ENCODE results near the gene RNU7-1.

The RNU7-1 gene

DNA sequence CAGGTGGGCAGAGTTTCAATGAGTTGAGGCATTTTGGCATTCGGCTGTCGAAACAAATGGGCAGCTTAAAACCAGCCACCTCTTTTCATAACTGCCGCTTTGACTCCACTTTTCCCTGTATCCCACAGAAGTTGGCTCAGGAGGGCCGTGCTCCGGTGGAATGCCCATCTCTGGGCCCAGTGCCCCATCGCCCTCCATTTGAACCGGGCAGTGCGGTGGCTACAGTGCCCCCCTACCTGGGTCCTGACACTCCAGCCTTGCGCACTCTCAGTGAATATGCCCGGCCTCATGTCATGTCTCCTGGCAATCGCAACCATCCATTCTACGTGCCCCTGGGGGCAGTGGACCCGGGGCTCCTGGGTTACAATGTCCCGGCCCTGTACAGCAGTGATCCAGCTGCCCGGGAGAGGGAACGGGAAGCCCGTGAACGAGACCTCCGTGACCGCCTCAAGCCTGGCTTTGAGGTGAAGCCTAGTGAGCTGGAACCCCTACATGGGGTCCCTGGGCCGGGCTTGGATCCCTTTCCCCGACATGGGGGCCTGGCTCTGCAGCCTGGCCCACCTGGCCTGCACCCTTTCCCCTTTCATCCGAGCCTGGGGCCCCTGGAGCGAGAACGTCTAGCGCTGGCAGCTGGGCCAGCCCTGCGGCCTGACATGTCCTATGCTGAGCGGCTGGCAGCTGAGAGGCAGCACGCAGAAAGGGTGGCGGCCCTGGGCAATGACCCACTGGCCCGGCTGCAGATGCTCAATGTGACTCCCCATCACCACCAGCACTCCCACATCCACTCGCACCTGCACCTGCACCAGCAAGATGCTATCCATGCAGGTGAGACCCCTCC is 5.0 kb upstream of the RNU7-1 start:
- DNase-seq = no peak

DNA sequence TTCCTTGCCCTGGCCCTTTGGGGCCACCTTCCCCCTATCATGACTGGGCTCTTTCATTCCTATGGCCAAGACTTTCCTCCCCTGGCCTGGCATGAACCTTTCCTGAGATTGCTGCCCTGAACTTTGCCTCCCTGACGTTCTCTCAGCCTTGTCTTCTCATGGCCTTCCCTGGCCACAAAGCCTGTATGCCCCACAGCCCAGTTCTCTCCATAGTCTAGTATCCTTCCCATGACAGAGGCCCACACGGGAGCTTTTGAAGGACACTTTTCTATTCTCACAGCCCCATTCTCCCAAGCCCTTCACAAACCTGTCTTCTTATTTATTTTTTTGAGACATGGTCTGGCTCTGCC is 4.5 kb upstream of the RNU7-1 start:
- DNase-seq = no peak

DNA sequence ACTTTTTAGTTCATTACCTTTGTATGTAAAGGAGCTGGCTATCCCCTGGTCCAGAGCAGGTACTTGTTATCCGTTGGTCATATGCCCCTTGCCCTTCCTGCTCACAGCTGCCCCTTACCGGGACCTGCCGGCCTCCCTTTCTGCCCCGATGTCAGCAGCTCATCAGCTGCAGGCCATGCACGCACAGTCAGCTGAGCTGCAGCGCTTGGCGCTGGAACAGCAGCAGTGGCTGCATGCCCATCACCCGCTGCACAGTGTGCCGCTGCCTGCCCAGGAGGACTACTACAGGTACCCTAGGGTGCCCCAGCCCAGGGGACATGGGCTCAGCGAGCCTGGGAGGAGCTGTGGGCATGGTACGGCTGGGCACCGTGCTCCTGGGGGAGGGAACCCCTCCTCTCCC is 2.3 kb upstream of the RNU7-1 start:
- DNase-seq = no peak

DNA sequence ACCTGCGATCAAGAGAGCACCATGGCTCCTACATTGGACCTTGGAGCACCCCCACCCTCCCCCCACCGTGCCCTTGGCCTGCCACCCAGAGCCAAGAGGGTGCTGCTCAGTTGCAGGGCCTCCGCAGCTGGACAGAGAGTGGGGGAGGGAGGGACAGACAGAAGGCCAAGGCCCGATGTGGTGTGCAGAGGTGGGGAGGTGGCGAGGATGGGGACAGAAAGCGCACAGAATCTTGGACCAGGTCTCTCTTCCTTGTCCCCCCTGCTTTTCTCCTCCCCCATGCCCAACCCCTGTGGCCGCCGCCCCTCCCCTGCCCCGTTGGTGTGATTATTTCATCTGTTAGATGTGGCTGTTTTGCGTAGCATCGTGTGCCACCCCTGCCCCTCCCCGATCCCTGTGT is 1.8 kb upstream of the RNU7-1 start:
- no peak for DNase-seq

DNA sequence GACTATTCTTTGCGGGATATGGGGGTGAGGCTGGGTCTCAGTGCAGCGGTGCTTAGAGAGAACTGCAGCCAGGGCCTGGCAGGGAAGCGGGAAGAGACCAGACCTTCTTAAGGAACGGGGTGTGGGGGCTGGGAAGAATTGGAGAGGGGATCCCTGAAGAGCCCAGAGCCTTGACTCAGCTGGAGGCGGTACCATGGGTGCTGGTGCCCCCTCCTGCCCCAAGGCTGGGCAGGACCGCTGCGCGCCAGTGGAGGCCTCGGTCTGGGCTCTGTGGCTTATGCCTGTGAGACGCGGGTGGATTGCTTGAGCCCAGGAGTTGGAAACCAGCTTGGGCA is 1.3 kb upstream of the RNU7-1 start:
- DNase-seq = no peak

DNA sequence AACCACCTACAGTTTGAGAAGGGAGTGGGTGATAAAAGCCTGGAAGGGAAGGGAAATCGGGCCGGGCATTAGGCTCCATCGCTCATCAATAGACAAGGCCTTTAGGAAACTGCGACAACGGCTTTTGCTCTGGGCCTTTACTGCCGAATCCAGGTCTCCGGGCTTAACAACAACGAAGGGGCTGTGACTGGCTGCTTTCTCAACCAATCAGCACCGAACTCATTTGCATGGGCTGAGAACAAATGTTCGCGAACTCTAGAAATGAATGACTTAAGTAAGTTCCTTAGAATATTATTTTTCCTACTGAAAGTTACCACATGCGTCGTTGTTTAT is 261 bp upstream of the RNU7-1 start:
- DNase-seq = peak; percentile 84

DNA sequence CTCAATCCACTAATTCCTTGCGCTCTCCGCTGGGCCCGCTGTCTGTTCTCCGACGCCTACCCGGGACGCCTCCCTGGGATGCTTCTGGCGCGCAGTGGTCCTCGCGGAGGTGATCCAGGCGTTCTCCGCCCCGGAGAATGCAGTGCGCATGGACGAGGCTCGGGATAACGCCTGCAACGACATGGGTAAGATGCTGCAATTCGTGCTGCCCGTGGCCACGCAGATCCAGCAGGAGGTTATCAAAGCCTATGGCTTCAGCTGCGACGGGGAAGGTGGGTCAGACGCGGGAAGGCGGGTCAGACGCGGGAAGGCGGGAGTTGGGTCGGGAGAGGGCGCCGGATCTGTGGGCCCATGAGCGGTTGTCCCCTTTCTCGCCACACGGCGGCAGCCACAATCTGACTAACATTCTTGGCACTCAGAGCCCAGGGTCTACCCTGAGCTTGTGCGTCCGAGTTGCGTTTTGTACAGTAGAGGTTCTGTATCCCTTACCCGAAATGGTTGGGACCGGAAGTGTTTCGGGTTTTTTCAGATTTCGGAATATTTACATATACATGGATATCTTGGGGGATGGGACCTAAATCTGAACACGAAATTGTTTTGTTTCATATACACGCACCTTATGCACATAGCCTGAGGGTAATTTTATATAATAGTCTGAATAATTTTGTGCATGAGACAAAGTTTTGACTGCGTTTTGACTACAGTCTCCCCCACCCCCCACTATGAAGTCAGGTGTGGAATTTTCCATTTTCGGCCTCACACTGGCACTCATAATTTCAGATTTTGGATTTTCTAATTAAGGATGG is 968 bp downstream of the RNU7-1 start:
- DNase-seq = no peak

DNA sequence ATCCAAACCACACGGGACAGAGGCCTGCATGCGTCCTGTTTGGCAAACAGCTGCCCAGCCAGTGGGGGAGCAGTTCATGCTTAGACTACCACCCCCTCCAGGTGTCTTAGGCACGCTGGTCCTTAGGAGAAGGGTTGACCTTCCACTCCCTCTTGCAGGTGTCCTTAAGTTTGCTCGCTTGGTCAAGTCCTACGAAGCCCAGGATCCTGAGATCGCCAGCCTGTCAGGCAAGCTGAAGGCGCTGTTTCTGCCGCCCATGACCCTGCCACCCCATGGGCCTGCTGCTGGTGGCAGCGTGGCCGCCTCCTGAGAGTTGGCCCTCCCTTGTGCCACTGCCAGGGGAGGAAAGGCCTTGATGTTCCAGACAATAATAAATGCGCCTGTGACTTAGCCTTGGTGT is 2.0 kb downstream of the RNU7-1 start:
- DNase-seq = no peak

DNA sequence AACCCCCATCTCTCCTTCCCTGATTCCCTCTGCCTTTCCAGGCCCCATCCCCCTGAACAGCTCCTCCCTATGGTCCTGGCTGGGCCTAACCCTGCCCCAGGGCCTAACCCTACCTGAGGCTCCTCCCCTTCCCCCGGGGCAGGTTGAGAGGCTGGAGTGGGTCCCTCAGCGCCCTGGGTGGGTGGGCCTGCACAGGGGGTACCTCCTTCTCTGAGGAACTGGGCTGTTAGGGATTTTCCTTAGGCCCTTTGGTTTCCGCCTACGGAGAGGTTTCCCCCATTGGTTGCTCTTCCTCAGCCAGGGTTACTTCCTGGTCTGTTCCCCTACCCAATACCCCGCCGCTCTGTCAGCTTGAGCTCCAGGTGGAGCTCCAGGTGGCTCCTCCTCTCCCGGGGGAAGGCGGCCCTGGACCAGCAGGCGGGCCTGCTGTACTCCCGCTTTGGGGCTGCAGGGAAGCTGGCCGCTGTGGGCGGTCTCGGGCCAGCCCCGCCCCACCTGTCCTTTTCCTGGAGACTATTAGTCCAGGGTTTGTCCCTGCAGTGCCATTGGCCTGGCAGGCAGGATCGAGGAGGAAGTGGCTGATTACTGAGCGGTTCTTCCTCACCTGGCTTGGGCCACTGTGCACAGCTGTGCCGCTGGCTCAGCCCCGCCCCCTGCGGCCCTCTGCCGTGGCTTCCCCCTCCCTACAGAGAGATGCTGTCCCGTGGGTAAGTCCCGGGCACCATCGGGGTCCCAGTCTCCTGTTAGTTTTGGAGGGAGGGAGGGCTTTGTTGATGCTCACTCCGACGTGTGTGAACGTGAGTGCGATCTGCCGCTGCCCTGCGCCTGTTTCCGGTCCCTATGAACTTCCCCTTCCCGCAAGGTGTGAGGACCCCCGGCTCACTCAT is 2.7 kb downstream of the RNU7-1 start:
- peak; percentile 83 for DNase-seq

DNA sequence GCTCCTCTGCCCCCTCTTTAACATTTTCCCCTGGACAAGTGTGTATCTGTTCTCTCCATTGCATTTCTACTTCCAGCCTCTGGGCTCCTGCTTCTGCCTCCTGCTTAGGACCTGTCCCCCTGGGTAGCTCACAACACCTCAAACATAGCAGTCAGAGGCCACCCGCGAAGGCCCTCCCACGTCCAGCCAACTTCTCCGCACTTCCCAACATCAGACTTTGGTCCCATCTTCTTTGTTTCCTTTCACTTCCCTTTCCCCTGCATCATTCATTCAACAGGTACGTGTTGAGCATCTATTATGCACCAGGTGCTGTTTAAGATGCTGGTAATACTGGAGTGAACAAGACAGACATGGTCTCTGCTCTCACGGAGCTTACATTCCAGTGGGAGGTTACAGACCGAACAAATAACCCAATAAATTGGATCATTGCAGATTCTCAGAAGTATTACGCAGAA is 3.3 kb downstream of the RNU7-1 start:
- no peak for DNase-seq

DNA sequence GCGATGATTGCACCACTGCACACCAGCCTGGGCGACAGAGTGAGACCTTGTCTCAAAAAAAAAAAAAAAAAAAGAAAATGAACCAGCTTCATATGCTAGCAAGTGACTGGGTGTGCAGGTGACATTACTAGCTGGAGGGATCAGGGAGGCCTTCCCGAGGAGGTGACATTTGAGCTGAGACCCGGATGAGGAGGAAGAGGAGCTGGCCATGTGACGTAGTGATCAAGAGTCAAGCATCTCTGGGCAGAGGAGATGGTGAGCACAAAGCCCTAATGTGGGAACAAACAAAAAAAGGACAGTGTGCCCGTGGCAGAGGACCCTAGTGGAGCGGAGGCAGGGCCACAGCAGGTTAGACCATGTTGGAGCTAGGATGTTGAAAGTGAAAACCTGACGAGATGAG is 4.0 kb downstream of the RNU7-1 start:
- no peak for DNase-seq

DNA sequence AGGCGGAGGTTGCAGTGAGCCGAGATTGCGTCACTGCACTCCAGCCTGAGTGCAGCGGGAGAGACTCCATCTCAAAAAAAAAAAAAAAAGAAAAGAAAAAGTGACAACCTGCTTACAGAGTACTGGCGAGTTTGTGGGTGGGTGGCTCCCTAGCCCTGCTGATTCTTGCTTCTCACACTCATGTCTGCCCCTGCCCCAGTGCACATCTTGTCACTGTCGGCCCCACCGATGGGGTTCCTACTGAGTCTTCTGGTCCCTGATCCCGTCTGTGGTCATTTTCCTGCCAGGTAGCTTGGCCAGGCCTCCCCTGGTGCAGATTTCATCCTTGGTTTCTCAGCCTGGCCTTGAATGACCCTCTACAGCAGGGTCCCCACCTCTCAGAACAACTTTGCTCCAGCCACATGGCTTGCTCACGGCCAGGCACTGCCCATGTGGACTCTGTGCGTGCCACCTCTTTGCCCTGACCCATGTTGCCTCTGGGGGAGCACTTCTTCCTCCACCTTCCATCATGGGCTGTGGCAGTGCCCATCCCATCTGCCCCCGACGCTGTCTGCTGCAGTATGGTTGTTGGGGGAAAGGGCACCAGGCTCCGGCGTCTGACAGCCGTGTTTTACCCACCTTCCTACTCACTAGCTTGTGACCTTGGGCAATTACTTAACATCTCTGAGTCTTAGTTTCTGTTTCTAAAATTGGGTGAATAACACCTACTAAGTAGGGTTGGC is 5.4 kb downstream of the RNU7-1 start:
- DNase-seq = peak; percentile 76

DNA sequence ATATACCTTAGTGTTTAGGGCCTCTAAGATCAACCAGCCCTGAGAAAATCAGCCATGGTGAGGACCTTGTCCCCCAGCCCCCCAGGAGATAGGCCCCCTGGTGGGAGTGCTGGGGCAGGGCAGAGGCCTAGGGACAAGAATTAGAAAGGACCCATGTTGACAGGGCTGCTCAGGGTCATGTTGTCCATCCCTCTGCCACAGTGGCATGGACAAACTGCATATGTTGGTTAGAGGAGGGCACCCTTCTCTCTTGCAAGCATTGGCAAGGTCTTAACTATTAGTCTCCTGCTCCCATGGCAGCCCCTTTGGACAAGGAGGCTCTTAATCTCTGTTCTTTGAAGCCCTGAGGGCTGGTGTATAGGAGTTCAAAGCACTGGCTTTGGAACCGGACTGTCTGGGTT is 6.8 kb downstream of the RNU7-1 start:
- DNase-seq = peak; percentile 70

DNA sequence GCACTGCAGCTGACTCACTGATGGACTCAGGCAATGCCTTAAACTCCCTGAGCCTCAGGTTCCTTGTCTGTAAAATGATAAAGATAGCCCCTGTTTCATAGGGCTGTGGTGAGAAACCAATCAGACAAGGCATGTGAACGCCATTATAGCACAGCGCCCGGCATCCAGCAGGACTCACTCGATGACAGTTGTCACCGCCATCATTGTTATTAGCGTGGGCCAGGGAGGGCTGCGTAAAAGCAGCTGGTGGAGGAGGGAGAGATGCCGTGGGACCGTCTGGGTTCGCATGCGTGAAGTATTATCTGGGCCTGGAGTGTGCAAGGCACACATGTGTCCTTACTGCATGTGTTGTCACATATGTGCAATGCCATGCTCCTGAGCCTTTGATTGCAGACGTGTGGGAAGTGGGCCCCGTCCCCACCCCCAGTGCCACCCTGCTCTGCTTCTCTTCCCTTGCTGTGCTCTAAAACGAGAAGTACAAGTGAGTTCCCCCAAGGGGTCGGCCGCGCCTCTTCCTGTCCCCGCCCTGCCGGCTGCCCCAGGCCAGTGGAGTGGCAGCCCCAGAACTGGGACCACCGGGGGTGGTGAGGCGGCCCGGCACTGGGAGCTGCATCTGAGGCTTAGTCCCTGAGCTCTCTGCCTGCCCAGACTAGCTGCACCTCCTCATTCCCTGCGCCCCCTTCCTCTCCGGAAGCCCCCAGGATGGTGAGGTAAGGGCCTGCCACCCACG is 7.4 kb downstream of the RNU7-1 start, which contains the start of gene PTPN6:
Gene PTPN6, plus strand, starts transcription at position 546 of the 730 bp plus-strand sequence. Its CDS starts 157 bp downstream, at position 703.
- DNase-seq = peak; percentile 88

DNA sequence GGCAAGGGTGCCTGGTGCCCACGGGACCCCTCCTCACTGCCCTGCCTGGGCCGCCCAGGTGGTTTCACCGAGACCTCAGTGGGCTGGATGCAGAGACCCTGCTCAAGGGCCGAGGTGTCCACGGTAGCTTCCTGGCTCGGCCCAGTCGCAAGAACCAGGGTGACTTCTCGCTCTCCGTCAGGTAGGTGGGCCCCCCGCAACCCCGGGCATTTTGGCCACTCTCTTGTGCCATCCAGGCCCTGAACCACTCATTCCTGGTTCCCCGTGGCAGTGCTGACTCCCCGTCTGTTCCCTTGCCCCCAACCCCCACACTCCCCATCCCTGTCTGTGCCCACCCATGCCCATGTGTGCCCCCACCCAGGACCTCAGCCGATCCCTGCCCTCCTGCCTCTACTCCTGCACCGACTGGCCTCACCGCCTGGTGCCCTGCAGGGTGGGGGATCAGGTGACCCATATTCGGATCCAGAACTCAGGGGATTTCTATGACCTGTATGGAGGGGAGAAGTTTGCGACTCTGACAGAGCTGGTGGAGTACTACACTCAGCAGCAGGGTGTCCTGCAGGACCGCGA is 8.0 kb downstream of the RNU7-1 start:
- no peak for DNase-seq

DNA sequence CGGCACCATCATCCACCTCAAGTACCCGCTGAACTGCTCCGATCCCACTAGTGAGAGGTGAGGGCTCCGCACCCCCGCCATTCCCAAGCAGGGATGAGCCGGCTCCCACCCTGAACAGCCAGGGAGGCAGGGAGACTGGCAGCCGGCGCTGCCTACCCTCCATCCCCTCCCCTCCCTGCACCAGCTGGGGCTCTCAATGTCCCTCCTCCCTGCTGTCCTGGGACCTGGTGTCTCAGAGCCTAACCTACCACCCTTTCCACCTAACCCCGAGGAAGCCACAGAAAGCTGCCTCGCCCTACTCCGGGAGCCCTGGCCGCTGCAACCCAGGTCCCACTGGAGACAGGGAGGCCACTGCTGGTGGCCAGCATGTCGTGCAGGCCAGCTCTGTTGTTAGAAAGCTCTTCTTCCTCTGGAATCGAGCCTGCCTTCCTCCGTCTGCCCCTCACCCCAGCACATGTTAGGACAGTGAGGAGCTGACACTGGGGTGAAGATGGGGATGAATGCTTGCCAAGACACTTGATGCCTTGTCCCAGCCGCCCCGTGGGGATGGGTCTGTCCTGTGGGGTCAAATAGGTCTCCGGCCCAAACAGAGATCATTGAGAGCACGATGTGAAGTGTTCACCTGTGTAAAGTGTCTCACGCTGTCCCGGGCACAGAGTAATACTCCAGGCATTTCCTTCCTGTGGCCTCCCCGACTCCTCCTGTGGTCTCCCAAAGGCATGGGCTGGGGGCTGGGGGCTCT is 8.7 kb downstream of the RNU7-1 start:
- peak; percentile 81 for DNase-seq

DNA sequence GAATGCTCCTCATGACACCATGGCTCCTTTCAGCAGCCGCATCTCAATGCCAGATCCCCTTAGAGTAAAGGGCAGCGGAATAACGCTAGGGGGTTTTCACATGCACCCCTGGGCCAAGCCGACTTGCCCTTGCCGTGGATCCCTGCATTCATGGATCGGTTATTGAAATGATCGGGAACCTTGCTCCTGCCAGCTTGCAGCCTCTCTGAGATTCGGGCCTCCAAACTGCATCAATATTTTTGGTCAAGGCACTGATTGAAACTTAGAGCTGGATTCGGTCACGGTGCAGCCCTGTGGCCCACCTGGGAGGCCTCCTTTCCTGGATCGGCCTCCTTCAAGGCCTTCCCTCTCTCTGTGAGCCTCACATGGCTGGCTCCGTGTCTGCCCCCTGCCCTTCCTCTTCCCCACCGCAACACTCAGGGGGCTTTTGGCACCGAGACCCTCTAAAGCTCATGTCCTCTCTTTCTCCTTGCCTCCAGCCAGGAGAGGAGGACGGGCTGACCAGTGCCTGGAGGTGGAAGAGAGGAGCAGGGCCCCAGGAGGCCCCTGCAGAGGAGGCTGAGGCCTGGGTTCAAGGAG is 9.3 kb downstream of the RNU7-1 start:
- peak; percentile 81 for DNase-seq

DNA sequence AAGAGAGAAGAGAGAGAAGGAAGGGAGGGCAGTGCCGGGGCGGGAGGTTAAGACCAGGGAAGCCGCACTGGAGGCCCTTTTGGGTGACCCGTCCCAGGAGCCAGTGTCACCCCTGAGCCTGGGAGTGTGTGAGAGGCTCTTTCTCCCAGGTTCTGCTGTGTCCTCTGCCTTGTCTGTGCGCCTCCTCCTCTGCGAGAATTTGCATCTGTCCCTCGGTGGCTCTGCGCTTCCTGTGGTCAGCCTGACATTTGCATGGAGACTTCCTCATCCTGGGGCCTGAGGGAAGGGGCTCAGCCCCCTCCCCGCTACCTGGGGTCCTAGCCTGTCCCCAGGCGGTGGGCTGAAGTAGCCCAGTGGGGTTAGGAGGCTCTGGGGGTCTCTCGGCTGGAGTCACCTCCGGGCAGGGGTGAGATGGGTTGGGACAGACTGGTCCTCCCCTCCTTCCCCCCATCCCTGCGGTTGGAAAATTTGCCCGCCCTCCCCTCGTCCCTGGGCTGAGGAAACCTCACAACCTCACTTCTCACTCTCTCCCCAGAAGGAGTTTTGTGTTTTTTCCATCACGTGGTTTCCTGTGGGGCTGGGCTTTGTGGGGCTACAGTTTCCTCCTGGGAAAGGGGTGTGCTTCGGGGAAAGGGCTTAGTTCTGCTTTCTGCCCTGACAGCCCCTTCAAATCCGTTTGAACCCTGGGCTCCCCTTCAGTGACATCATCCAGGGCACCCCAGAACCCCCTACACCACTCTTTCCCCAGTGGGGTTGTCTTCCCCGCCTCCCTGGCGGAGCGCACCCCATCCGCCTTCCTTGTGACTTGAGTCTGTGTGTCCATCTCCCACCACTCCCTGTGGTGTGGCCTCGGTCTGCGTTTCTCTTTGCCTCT is 10.1 kb downstream of the RNU7-1 start:
- DNase-seq = peak; percentile 90
